Fibroblast of upper back skin (primary cell): ENCODE results near the gene SMU1.
"Not testable (repeated sequence)": the region's sequence is repeated elsewhere in the genome, so short reads cannot be mapped to it uniquely, and the experiment has no call there.

Experiments used
- DNase-seq: peaks from one replicate; pipeline ENCODE4 v3.0.0-alpha.2; 2013

Gene SMU1

GRCh38 chr9:33011831-33012230 lies 64.6 kb downstream of the SMU1 start:
- DNase-seq, result no peak

- no peak for DNase-seq
Observed at GRCh38 chr9:33007755-33008154, 68.7 kb downstream of the SMU1 start.

GRCh38 chr9:33005335-33005734 lies 71.1 kb downstream of the SMU1 start:
- DNase-seq, result not testable (repeated sequence)

GRCh38 chr9:33000682-33001055 lies 75.8 kb downstream of the SMU1 start:
- DNase-seq, result not testable (repeated sequence)

- no peak for DNase-seq
Observed at GRCh38 chr9:32992595-32993238, 83.8 kb downstream of the SMU1 start.

- no peak for DNase-seq
Observed at GRCh38 chr9:32991897-32992594, 84.4 kb downstream of the SMU1 start.
